Activated CD8-positive, alpha-beta memory T cell treated with anti-CD3 and anti-CD28 coated beads, Interleukin-2, amount 50 U/mL, for 24 hours (primary cell): Measurements from ENCODE around the gene STX8.

Experiments
- DNase-seq: peaks from one replicate; pipeline ENCODE4 v3.0.0-alpha.2; 2020; ENCODE audit errors: extremely low read depth

The STX8 gene

DNA sequence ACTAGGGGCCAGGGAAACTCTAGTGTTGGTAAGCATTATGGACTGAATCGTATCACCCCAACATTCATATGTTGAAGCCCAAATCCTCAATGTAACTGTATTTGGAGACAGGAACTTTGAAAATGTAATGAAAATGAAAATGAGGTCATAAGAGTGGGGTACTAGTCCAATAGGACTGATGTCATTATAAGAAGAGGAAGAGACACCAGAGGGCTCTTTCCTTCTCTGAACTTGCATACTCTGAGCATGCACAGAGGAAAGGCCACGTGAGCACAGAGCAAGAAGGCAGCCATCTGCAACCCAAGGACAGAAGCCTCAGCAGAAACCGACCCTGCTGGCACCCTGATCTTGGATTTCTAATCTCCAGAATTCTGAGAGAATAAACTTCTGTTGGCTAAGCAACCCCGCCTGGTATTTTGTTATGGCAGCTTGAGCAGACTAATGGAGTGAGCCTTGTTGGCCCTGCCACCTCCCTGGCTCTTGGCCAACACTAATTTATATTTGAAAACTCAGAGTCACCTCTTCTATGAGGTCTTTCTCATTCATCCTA is 280.9 kb downstream of the STX8 start:
- no peak for DNase-seq

DNA sequence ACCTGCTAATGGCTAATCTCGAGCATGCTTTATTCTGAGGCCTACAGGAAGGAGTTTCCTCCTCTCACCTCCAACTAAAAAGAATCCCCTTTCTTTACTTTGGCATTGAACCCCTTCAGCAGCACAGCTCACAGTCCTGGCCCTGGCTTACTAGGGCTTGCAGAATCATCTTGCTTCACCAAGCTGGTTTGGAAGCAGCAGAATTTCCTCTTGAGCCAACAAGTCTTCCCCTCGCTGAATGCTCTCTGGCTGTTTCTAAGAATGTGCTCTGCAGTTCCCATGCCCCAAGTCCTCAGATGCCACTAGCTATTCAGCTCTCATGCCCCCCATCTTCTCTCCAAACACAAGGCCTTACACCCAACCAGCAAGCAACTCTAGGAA is 283.1 kb downstream of the STX8 start:
- no peak for DNase-seq

DNA sequence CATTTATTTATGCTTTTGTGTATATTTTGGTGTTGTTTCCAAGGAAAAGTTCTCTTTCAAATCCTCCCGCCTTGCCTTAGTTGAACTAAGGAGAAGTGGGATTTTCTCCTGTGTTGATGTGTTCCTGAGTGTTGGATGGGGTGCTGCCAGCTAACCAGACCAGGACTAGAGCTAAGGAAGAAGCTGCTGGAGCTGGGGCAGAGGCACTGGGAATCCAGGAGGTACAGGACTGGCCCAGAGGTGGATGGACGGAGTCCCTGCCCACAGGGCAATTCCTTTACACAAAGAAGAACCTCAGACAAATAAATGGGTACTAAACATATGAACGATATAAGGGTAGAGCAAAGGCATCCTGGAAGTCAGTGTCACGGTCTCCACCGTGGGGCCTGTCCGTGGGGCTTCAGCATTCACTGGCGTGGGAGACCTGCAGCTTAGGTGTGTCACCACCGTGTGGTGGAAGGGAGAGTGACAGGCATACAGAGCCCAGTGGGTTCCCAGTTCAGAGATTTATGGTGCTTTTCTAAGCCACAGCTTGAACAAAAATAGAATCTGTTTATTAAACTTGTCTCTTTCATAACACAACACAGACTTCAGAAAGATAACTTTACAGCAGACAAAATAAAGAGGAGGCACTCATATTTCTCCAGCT is 283.6 kb downstream of the STX8 start:
- DNase-seq, result no peak

- no peak for DNase-seq
Measured at GRCh38 chr17:9290226-9290613, 285.4 kb downstream of the STX8 start.

DNA sequence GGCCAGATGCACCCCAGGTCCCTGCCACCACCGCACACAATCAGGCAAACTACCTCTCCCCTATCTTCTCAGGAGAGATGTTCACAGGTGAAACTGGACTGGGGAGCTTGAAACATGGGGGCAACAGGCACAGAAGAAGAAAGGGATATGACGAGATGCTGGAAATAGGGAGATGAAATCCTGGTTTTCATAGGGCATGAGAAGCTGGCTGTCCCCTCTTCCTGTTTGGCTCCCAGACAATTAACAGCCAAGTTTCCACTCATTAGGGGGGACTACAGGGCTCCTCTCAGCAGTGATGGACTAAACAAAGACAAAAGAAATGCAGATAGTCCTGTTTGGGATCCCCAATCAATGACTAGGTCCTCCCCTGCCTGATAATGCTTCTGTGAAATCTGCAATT is 288.3 kb downstream of the STX8 start:
- DNase-seq, result no peak

- DNase-seq, result no peak
Measured at GRCh38 chr17:9286434-9286833, 289.2 kb downstream of the STX8 start.

DNA sequence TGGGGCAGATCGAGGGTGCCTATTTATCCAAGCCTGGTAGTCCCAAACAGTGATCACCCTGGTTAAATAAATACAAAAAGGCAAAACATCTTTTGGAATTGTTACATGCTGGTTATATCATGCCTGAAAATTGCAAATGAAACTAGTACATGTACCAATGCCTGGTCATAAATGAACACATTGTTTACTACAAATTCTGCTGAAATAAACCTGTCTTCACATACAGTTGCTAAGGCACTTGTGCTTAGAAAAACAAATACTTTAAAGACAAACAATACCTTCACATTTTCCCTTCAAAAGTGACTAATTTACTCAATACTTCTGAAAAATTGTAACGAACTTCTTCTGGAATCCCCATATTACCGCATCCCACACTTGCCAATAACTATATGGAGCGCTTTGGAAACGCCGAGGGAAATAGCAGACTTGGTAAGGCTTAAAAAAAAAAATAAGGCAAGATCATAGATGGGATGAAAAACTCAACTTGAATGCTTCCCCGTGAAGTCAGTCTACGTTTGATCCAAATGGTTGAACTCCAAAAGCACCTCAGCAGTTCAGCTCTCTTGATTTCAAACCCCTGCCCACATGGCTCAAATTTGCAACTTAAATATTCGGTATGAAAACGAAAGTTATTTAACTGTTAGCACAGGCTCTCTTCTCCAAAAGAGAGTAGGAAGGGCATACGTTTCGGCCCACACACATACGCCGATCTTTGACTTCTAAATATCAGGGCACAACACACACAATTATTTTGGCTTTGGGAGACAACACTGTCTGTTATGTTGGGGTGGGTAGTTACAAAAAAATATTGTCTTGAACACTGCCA is 289.8 kb downstream of the STX8 start:
- DNase-seq, result no peak

DNA sequence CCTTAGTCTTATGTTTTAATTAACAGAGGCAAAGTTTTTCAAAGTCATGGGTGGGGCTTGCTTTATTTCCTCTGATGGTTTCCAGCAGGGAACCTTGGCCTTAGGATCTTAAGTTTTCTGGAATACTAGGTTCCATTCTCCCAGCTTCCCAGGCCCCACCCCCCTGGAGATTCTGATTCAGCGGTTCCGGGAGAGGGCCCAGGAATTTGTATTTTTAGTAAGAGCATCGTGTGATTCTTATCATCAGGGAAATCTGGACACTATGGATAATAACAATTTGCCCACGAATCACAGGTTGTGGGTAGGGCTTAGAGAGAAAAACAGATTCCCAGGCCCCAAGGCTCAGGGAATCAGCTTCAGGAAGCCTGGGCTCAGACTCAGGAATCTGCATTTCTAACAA is 290.7 kb downstream of the STX8 start:
- no peak for DNase-seq

DNA sequence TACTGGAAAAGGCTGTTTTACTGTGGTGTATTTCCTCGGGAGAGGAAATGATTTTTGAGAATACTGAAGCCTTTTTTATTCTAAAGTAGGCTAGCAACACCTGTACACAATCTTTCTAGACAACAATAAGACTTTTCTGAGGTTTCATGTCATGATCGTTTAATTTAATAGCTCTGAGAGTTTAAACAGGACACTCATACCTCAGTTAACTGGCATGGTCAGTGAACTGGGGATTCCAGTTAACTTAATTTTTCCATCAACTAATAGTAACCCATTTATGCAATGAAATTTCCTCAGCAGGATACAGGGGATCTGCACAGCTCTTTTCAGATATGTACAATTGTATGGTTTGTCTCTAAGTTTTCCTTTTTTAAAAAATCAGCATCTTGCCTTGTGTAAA is 291.7 kb downstream of the STX8 start:
- DNase-seq, result no peak

GRCh38 chr17:9279893-9280292 is 295.7 kb downstream of the STX8 start:
- DNase-seq, result no peak

GRCh38 chr17:9274973-9275372 is 300.6 kb downstream of the STX8 start:
- DNase-seq, result no peak

DNA sequence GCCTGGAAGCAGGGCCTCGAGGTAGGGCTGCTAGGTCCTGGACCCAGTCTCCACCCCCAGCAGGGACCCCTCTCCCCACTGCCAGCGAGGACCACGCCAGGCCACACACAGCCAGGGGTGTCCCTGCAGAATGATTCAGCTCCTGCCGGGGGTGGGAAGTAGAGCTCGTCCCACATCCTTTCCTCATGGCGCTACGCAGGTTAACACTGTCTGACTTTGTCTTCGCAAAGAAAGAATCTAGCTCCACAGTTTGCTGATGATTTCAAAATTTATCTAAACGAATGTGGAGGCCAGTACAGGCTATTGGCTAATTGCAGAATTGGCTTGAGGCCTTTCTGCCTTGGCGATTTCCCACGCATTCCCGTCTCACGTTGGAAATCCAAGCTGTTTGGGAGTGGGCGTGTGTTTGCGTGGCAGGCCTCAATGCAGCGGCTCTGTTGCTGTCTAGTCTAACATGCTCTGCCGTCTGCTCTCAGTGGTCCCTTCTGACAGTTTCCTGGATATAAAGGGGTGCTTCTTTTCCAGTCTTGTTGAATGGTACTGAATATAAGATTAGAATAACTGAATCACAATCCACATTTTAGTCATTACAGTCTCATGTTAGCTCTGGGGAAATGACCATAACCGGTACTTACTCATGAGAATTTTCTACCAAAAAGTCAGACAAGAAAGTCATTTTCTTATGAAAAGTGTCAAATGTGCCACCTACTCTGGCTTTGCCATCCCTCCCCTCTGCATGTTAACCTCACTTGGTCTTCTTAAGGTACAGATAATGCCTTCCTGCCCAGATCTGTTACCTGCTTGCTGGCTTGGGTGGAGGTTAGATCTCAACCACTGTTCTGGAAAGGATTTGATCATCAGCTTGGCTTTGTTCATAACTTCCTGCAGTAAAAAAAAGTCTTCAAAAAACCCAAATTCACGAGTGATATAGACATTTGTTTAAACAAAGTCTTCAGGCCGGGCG is 301.9 kb downstream of the STX8 start:
- DNase-seq, result no peak

GRCh38 chr17:9272501-9273200 is 303.0 kb downstream of the STX8 start:
- DNase-seq, result no peak

DNA sequence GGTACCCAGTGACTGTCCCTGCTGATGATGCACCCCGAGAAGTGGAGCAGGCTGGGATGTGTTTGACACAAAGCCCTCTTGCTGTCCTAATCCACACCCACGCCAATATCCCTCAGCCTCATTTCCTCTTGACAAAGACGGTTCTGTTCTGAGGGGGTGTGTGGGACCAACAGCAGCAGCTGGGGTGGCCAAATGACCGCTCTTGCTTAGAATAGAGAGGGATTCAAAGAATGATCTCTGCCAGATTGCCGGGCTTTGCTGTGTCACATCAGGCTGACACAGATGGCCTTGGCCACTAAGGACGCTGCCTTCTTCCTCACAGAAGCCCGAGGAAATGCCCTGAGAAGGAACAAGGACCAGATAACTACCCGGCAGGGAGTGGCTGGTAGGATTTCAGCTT is 303.6 kb downstream of the STX8 start:
- no peak for DNase-seq

DNA sequence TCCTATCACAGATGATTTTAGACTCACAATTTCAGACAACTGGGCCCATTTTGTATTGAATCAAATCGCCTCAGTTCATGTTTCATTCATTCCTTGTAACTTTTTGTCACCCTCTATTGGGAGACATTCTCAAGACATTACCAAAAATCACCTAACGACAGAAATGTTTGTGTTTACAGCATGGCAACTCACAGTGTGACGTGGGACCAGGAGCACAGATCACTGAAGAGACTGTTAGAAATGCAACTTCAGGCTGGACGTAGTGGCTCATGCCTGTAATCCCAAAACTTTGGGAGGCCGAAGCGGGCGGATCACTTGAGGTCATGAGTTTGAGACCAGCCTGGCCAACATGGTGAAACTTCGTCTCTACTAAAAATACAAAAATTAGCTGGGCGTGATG is 304.7 kb downstream of the STX8 start:
- DNase-seq, result no peak

DNA sequence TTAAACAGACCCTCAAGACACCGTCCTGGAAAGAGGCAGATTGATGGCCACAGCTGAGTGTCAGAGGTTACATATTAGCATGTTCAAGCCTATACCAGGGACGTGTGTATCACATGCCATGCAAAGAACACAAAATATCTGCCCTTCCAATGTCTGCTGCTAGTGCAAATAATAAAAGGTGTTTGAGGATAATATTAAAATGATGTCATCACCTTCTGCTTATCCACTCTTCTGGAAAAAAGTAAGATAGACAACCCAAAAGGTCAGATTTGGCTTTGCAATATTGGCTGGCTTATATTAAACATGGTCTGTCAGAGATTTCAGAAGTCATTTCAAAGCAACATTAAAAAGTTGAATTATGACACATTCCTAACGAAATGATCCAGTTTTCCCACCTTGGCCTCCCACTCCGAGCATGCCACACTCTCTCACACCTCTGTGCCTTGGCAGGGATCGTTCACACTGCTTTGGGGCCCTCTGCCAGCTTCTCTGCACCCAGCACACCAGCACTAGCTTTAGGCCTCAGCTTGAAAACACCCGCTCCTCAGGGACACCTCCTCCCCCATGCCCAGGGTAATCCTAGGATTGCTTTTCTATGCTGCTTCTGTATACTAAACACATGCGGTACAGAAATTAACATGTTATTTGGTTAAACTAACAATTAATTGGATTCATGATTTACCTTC is 306.1 kb downstream of the STX8 start:
- no peak for DNase-seq

GRCh38 chr17:9268546-9268945 is 307.1 kb downstream of the STX8 start:
- DNase-seq, result no peak

GRCh38 chr17:9266697-9267117 is 308.9 kb downstream of the STX8 start:
- no peak for DNase-seq

DNA sequence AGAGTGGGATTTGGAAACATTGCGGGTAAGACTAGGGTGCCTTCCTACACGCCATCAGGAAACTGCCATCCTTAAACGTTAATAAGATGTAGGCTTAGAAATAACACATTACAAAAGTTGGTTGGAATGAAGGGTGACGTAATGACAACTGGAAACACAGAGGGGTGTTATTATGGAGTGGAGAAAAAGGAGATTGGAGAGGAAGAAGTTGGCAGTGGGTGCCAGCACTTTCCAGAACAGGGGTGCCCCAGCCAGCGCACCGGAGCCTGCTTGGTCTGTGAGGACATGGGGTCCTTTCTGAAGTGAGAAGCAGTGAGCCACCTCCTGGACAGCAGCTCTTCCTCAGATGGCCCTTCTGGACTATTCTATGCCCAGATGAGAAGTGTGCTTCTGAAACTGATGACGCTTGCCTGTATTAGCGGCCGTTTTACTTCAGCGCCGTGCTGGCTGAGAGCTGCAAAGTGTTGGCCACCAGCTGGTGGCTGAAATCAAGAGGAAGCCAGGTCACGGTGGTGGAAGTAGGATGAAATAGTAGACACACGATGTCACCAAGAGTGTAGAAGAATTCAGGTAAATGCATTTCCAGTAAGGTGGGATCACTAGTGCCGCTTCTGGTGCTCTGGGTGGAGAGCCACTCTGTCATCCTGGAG is 309.5 kb downstream of the STX8 start:
- no peak for DNase-seq
